HCT116 (cell line): Measurements from ENCODE around the gene UBE2D2. TPM values are rescaled to one million over a fixed set of nuclear protein-coding genes. Genes with fewer than 3 reads are reported as not detected.

Experiments used
- ATAC-seq: fragments of 200-7000 bp; cut with Tn5 transposase; 2 replicates; pipeline ENCODE4 v1.9.1; 2020; ENCODE audit warnings: mild to moderate bottlenecking, moderate library complexity
- BruUV-seq: library from RNA; stranded (reverse); fragments of 400-500 nt; replicated peaks from 2 replicates; lab custom pipeline; 2021; lab: Mats Ljungman, UMichigan
- CTCF ChIA-PET: fragments of 300-600 bp; sonication (Branson Sonifier 250); formaldehyde crosslinking; loops from one replicate; lab custom pipeline; 2021; ENCODE audit warnings: antibody characterized with exemption; lab: Charles Lee
- POLR2A ChIA-PET: fragments of 300-600, 350-600 bp; sonication (Branson Sonifier 250); formaldehyde crosslinking; loops from one replicate; lab custom pipeline; 2021; ENCODE audit warnings: antibody characterized with exemption; lab: Charles Lee
- RAD21 ChIA-PET, 2 experiments: fragments of 300-600 bp; sonication (Branson Sonifier 250); formaldehyde crosslinking; loops; one replicate each; lab custom pipeline; 2023; ENCODE audit warnings: low total read pairs in 2 of 2; ENCODE audit not compliant: uncharacterized antibody in 2 of 2, unreplicated experiment in 2 of 2, low non-redundant PET in 1 of 2; lab: Charles Lee
- DNase-seq: peaks from one replicate; pipeline ENCODE4 v3.0.0-alpha.2; 2010; ENCODE audit warnings: low read depth, low spot score
- H2AFZ ChIP-seq: fragments of 200-600 bp; shearing (Covaris generic), sonication (generic); 2 replicates; pipeline ENCODE4 v1.6.1; 2017; ENCODE audit warnings: low read depth, mixed run types, mixed read lengths, antibody characterized with exemption, low read length; ENCODE audit not compliant: poor library complexity, severe bottlenecking
- H3K27ac ChIP-seq: 2 replicates; pipeline ENCODE4 v1.5.1; 2012; ENCODE audit warnings: low read depth, low read length
- H3K27me3 ChIP-seq: fragments of 200-600 bp; sonication (generic); 2 replicates; pipeline ENCODE4 v1.6.1; 2016; ENCODE audit warnings: mixed run types, low read length, mixed read lengths; ENCODE audit not compliant: insufficient read depth
- H3K36me3 ChIP-seq, 2 experiments: fragments of 200-500 bp in 1 of 2; fragments of 200-600 bp in 1 of 2; sonication (Bioruptor generic) in 1 of 2; sonication (generic) in 1 of 2; 2 replicates each; pipeline versions ENCODE4 v1.5.1 to v1.6.1; 2014 to 2016; ENCODE audit warnings: low read length in 2 of 2, inconsistent platforms in 1 of 2, mixed read lengths in 1 of 2, mixed run types in 1 of 2; ENCODE audit not compliant: insufficient read depth in 2 of 2, control insufficient read depth in 1 of 2
- H3K4me1 ChIP-seq, 2 experiments: fragments of 200-600 bp in 1 of 2; sonication (generic) in 1 of 2; 2 replicates each; pipeline versions ENCODE4 v1.5.1 to v1.6.1; 2012 to 2017; ENCODE audit warnings: low read length in 2 of 2, inconsistent platforms in 1 of 2, mild to moderate bottlenecking in 1 of 2, mixed read lengths in 1 of 2, mixed run types in 1 of 2, moderate library complexity in 1 of 2; ENCODE audit not compliant: insufficient read depth in 2 of 2, control insufficient read depth in 1 of 2
- H3K4me2 ChIP-seq: fragments of 200-600 bp; sonication (generic); 2 replicates; pipeline ENCODE4 v1.6.1; 2017; ENCODE audit warnings: mixed run types, low read length, mixed read lengths
- H3K4me3 ChIP-seq, 2 experiments: fragments of 200-600 bp in 1 of 2; sonication (generic) in 1 of 2; replicated peaks in 1 of 2; 2 replicates each; pipeline ENCODE4 v1.5.1; 2011 to 2016; ENCODE audit warnings: low read length in 2 of 2, control low read depth in 1 of 2, low read depth in 1 of 2, mild to moderate bottlenecking in 1 of 2, mixed read lengths in 1 of 2, mixed run types in 1 of 2
- H3K79me2 ChIP-seq: fragments of 200-600 bp; sonication (generic); 2 replicates; pipeline ENCODE4 v1.6.1; 2017; ENCODE audit warnings: mild to moderate bottlenecking, mixed run types, low read length, moderate library complexity, mixed read lengths; ENCODE audit not compliant: insufficient read depth
- H3K9ac ChIP-seq: fragments of 200-600 bp; sonication (generic); 2 replicates; pipeline ENCODE4 v1.6.1; 2016; ENCODE audit warnings: low read length, mixed read lengths
- H3K9me2 ChIP-seq: fragments of 200-600 bp; sonication (generic), shearing (Covaris generic); 2 replicates; pipeline ENCODE4 v1.6.1; 2017; ENCODE audit warnings: mixed run types, mild to moderate bottlenecking, moderate library complexity; ENCODE audit not compliant: insufficient read depth
- H3K9me3 ChIP-seq, 2 experiments: fragments of 200-500 bp in 1 of 2; fragments of 200-600 bp in 1 of 2; sonication (Bioruptor generic) in 1 of 2; sonication (generic) in 1 of 2; 2 replicates each; pipeline ENCODE4 v1.6.1; 2014 to 2017; ENCODE audit warnings: low read length in 2 of 2, mixed read lengths in 2 of 2, inconsistent platforms in 1 of 2, low read depth in 1 of 2, mild to moderate bottlenecking in 1 of 2, mixed run types in 1 of 2, moderate library complexity in 1 of 2; ENCODE audit not compliant: control insufficient read depth in 1 of 2, insufficient read depth in 1 of 2
- H4K20me1 ChIP-seq: fragments of 200-600 bp; sonication (generic), shearing (Covaris generic); 2 replicates; pipeline ENCODE4 v1.6.1; 2017; ENCODE audit warnings: mixed run types, mild to moderate bottlenecking, moderate library complexity; ENCODE audit not compliant: insufficient read depth
- JUND ChIP-seq: IDR thresholded peaks from 2 replicates; pipeline ENCODE4 v1.6.1; 2012
- SIN3A ChIP-seq: IDR thresholded peaks from 2 replicates; pipeline ENCODE4 v1.6.1; 2012; ENCODE audit warnings: low read depth
- TCF7L2 ChIP-seq: IDR thresholded peaks from 2 replicates; pipeline ENCODE4 v1.7.0; 2011; ENCODE audit warnings: borderline replicate concordance, inconsistent platforms; ENCODE audit not compliant: insufficient read depth, insufficient read length; ENCODE audit errors: extremely low read depth
- intact Hi-C: fragments of 100-400 bp; cut with micrococcal nuclease; formaldehyde crosslinking; loops from 2 replicates; pipeline ENCODE4 v1.10.0; 2022
- total RNA-seq: library from RNA; stranded (reverse); gene quantifications from one replicate; pipeline ENCODE4 v1.2.1, GENCODE V29; 2021; ENCODE audit not compliant: unreplicated experiment
- TF ChIP-seq, protein P1 (sequence below), 3 experiments: fragments of 200-600 bp in 1 of 3; sonication (generic) in 1 of 3; IDR thresholded peaks in 2 of 3; conservative IDR thresholded peaks in 1 of 3; 2 replicates each; pipeline ENCODE4 v1.5.1; 2012 to 2017; ENCODE audit warnings: low read depth in 2 of 3, low read length in 2 of 3, antibody characterized with exemption in 1 of 3, borderline replicate concordance in 1 of 3, control low read depth in 1 of 3, mild to moderate bottlenecking in 1 of 3, mixed read lengths in 1 of 3, mixed run types in 1 of 3, moderate library complexity in 1 of 3; ENCODE audit not compliant: insufficient read depth in 1 of 3

Gene UBE2D2
- total RNA-seq, 1 experiment from 2014 or later = 140 TPM

GRCh38 chr5:139658501-139658927, 97.4 kb downstream of the UBE2D2 start:
- Histone ChIP-seq H3K27ac (peak overlapping the region; percentile 97), H3K36me3 (no peaks in the 10 kb centered on the region), H3K79me2 (peaks cover 92% of the 10 kb centered on the region), H4K20me1 (no peaks in the 10 kb centered on the region), H3K9me3 (no peaks in the 10 kb centered on the region), H3K9me2 (no peaks in the 10 kb centered on the region), H3K4me1 (peaks cover 83 to 98% of the 10 kb centered on the region in 2 experiments), H3K4me3 (peak overlapping the region; percentile 42 to 56), H2AFZ (no peak overlapping the region), H3K9ac (peak overlapping the region; percentile 55), H3K4me2 (peak overlapping the region; percentile 76), H3K27me3 (no peaks in the 10 kb centered on the region)
- RAD21 ChIA-PET = interaction anchor here (1.4 to 1.5 kb wide), 2 partner anchors 10 to 107 kb away, joined by 3 read pairs; no protein-coding TSS in a partner anchor
- DNase-seq (no peak), ATAC-seq (peak; percentile 23)
- POLR2A ChIA-PET = interaction anchor here (1.4 to 4.8 kb wide), 3 partner anchors 9 to 22 kb away, joined by 4 to 36 read pairs (median 4); partner anchors contain the start of gene CXXC5
- TF ChIP-seq SIN3A = no peak
- TF ChIP-seq TCF7L2 = no peak
- no peak for TF ChIP-seq JUND
- TF ChIP-seq, protein P1, sequence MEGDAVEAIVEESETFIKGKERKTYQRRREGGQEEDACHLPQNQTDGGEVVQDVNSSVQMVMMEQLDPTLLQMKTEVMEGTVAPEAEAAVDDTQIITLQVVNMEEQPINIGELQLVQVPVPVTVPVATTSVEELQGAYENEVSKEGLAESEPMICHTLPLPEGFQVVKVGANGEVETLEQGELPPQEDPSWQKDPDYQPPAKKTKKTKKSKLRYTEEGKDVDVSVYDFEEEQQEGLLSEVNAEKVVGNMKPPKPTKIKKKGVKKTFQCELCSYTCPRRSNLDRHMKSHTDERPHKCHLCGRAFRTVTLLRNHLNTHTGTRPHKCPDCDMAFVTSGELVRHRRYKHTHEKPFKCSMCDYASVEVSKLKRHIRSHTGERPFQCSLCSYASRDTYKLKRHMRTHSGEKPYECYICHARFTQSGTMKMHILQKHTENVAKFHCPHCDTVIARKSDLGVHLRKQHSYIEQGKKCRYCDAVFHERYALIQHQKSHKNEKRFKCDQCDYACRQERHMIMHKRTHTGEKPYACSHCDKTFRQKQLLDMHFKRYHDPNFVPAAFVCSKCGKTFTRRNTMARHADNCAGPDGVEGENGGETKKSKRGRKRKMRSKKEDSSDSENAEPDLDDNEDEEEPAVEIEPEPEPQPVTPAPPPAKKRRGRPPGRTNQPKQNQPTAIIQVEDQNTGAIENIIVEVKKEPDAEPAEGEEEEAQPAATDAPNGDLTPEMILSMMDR (IDR thresholded peaks at IDR 0.05 in 2 of 3, conservative IDR thresholded peaks at IDR 0.05 in 1 of 3; ENCODE audit: borderline replicate concordance in 1 of 3, insufficient read depth in 1 of 3, low read depth in 2 of 3, low read length in 2 of 3) = peak in 1 of 3 experiments; percentile 26; a peak in 2 of 6 replicates
- no TSS peak for BruUV-seq
- CTCF ChIA-PET = interaction anchor here (1.0 to 1.9 kb wide), 3 partner anchors 12 to 24 kb away, joined by 3 to 10 read pairs (median 3); no protein-coding TSS in a partner anchor
- intact Hi-C loops = no loop called here
